KOPT-K1 (cell line): Measurements from ENCODE around the gene AGBL3.

Experiments
- H3K27ac ChIP-seq: fragments of 200-600 bp; sonication (generic); 2 replicates; pipeline ENCODE4 v1.5.1; 2016; ENCODE audit warnings: antibody characterized with exemption, mild to moderate bottlenecking, low read depth, low read length; ENCODE audit not compliant: poor library complexity, severe bottlenecking
- H3K36me3 ChIP-seq: fragments of 200-600 bp; sonication (generic); 2 replicates; pipeline ENCODE4 v1.5.1; 2017; ENCODE audit warnings: antibody characterized with exemption, mild to moderate bottlenecking, low read length, moderate library complexity; ENCODE audit not compliant: insufficient read depth
- H3K9me3 ChIP-seq: fragments of 200-600 bp; sonication (generic); 2 replicates; pipeline ENCODE4 v1.5.1; 2017; ENCODE audit warnings: antibody characterized with exemption, low read length, mild to moderate bottlenecking; ENCODE audit not compliant: insufficient read depth, poor library complexity, severe bottlenecking

The AGBL3 gene

GRCh38 chr7:135159359-135160085 is 173.2 kb downstream of the AGBL3 start:
- Histone ChIP-seq H3K36me3 (peaks cover 14% of the 10 kb centered on the region), H3K9me3 (peaks cover 43% of the 10 kb centered on the region), H3K27ac (no peak overlapping the region)

- H3K36me3 ChIP-seq = peaks cover 21% of the 10 kb centered on the region
- H3K27ac ChIP-seq = no peak overlapping the region
- peaks cover 41% of the 10 kb centered on the region for H3K9me3 ChIP-seq
Measured at GRCh38 chr7:135160098-135160857, 174.0 kb downstream of the AGBL3 start.

- H3K36me3 ChIP-seq = peaks cover 29% of the 10 kb centered on the region
- H3K9me3 ChIP-seq = peaks cover 33% of the 10 kb centered on the region
- no peak overlapping the region for H3K27ac ChIP-seq
Measured at GRCh38 chr7:135160858-135161653, 174.7 kb downstream of the AGBL3 start.

- Histone ChIP-seq H3K36me3 (peaks cover 35% of the 10 kb centered on the region), H3K9me3 (peaks cover 27% of the 10 kb centered on the region), H3K27ac (no peak overlapping the region)
Measured at GRCh38 chr7:135161669-135162068, 175.4 kb downstream of the AGBL3 start.

- Histone ChIP-seq H3K27ac (no peak overlapping the region), H3K9me3 (peaks cover 19% of the 10 kb centered on the region), H3K36me3 (peaks cover 43% of the 10 kb centered on the region)
Measured at GRCh38 chr7:135162382-135163001, 176.2 kb downstream of the AGBL3 start.

- Histone ChIP-seq H3K9me3 (peaks cover 15% of the 10 kb centered on the region), H3K27ac (no peak overlapping the region), H3K36me3 (peaks cover 58% of the 10 kb centered on the region)
Measured at GRCh38 chr7:135164357-135165061, 178.2 kb downstream of the AGBL3 start.

GRCh38 chr7:135165862-135166261 is 179.6 kb downstream of the AGBL3 start:
- Histone ChIP-seq H3K36me3 (peaks cover 58% of the 10 kb centered on the region), H3K27ac (no peak overlapping the region)

GRCh38 chr7:135166338-135166990 is 180.2 kb downstream of the AGBL3 start:
- no peak overlapping the region for H3K27ac ChIP-seq
- peaks cover 58% of the 10 kb centered on the region for H3K36me3 ChIP-seq
- H3K9me3 ChIP-seq = peaks cover 15% of the 10 kb centered on the region

More at GRCh38 chr7:135165862-135166261, 179.6 kb downstream of the AGBL3 start:
- peaks cover 15% of the 10 kb centered on the region for H3K9me3 ChIP-seq

- Histone ChIP-seq H3K36me3 (peaks cover 58% of the 10 kb centered on the region), H3K9me3 (peaks cover 6% of the 10 kb centered on the region), H3K27ac (no peak overlapping the region)
Measured at GRCh38 chr7:135167365-135167917, 181.1 kb downstream of the AGBL3 start.

- Histone ChIP-seq H3K36me3 (peaks cover 54% of the 10 kb centered on the region), H3K9me3 (peaks cover under 1% of the 10 kb centered on the region), H3K27ac (no peak overlapping the region)
Measured at GRCh38 chr7:135168001-135168400, 181.7 kb downstream of the AGBL3 start.

- H3K27ac ChIP-seq = no peak overlapping the region
- H3K9me3 ChIP-seq = no peaks in the 10 kb centered on the region
- peaks cover 53% of the 10 kb centered on the region for H3K36me3 ChIP-seq
Measured at GRCh38 chr7:135168489-135169140, 182.3 kb downstream of the AGBL3 start.

- H3K27ac ChIP-seq = peak overlapping the region; percentile 91
- peaks cover 46% of the 10 kb centered on the region for H3K36me3 ChIP-seq
- H3K9me3 ChIP-seq = no peaks in the 10 kb centered on the region
Measured at GRCh38 chr7:135169141-135169963, 183.0 kb downstream of the AGBL3 start.

GRCh38 chr7:135169964-135170273 is 183.6 kb downstream of the AGBL3 start:
- no peaks in the 10 kb centered on the region for H3K9me3 ChIP-seq
- H3K36me3 ChIP-seq = peaks cover 40% of the 10 kb centered on the region
- peak overlapping the region; percentile 91 for H3K27ac ChIP-seq
